Caco-2 (cell line): ENCODE measurements around the gene GRK7. TPM values are rescaled to one million over a fixed set of nuclear protein-coding genes. Genes with fewer than 3 reads are reported as not detected.

Source experiments
- BruUV-seq: library from RNA; stranded (reverse); fragments of 400-500 nt; replicated peaks from 2 replicates; lab custom pipeline; 2021; lab: Mats Ljungman, UMichigan
- CTCF ChIA-PET: fragments of 300-600 bp; sonication (Branson Sonifier 250); formaldehyde crosslinking; loops from one replicate; lab custom pipeline; 2022; ENCODE audit warnings: antibody characterized with exemption; lab: Charles Lee
- POLR2A ChIA-PET: fragments of 300-600 bp; sonication (Branson Sonifier 250); formaldehyde crosslinking; loops from one replicate; lab custom pipeline; 2022; ENCODE audit warnings: antibody characterized with exemption; lab: Charles Lee
- DNase-seq, 2 experiments: peaks; one replicate each; pipeline versions ENCODE4 v3.0.0 to v3.0.0-alpha.2; 2020 to 2022
- H3K27me3 ChIP-seq: replicated peaks from 2 replicates; pipeline ENCODE4 v1.6.0; 2011; ENCODE audit warnings: low read length; ENCODE audit not compliant: control insufficient read depth, insufficient read depth
- H3K36me3 ChIP-seq: 2 replicates; pipeline ENCODE4 v1.5.1; 2011; ENCODE audit warnings: low read length; ENCODE audit not compliant: control insufficient read depth, insufficient read depth
- H3K4me1 ChIP-seq: fragments of 250-450 bp; sonication (Bioruptor Pico); 2 replicates; pipeline ENCODE4 v1.5.1; 2020; ENCODE audit warnings: mild to moderate bottlenecking
- H3K4me3 ChIP-seq: 2 replicates; pipeline ENCODE4 v1.5.1; 2011; ENCODE audit warnings: low read depth, mild to moderate bottlenecking, control low read depth, low read length
- H3K9me3 ChIP-seq: fragments of 250-450 bp; sonication (Bioruptor Pico); 2 replicates; pipeline ENCODE4 v1.5.1; 2020; ENCODE audit warnings: mild to moderate bottlenecking, moderate library complexity
- H3K27ac Mint-ChIP-seq: one replicate; pipeline ENCODE4 v1.8.0; 2022; ENCODE audit warnings: mixed read lengths; ENCODE audit not compliant: unreplicated experiment
- H3K27me3 Mint-ChIP-seq: one replicate; pipeline ENCODE4 v1.8.0; 2022; ENCODE audit warnings: mixed read lengths; ENCODE audit not compliant: insufficient read depth, unreplicated experiment
- H3K36me3 Mint-ChIP-seq: one replicate; pipeline ENCODE4 v1.8.0; 2022; ENCODE audit warnings: mild to moderate bottlenecking, mixed read lengths; ENCODE audit not compliant: insufficient read depth, unreplicated experiment
- H3K4me1 Mint-ChIP-seq: one replicate; pipeline ENCODE4 v1.8.0; 2022; ENCODE audit warnings: low read depth, mixed read lengths; ENCODE audit not compliant: unreplicated experiment
- H3K4me3 Mint-ChIP-seq: one replicate; pipeline ENCODE4 v1.8.0; 2022; ENCODE audit warnings: mild to moderate bottlenecking, moderate library complexity, mixed read lengths; ENCODE audit not compliant: unreplicated experiment
- H3K9me3 Mint-ChIP-seq: one replicate; pipeline ENCODE4 v1.8.0; 2022; ENCODE audit warnings: mixed read lengths; ENCODE audit not compliant: unreplicated experiment
- CTCF ChIP-seq, 2 experiments: fragments of 200-600 bp in 1 of 2; IDR thresholded peaks; 1 replicate in 1 of 2; 2 replicates in 1 of 2; pipeline versions ENCODE4 v1.5.1 to v1.8.0; 2011 to 2022; ENCODE audit warnings: antibody characterized with exemption in 1 of 2, control low read depth in 1 of 2, inconsistent platforms in 1 of 2, low read depth in 1 of 2, low read length in 1 of 2, mild to moderate bottlenecking in 1 of 2, moderate library complexity in 1 of 2; ENCODE audit not compliant: insufficient read depth in 1 of 2, severe bottlenecking in 1 of 2, unreplicated experiment in 1 of 2
- intact Hi-C: fragments of 100-400 bp; cut with micrococcal nuclease; formaldehyde crosslinking; loops from one replicate; pipeline ENCODE4 v1.10.0; 2022; ENCODE audit not compliant: unreplicated experiment
- total RNA-seq: library from RNA; stranded (reverse); gene quantifications from 2 replicates; pipeline ENCODE4 v1.2.3, GENCODE V29; 2022

GRK7 gene
- total RNA-seq, 1 experiment from 2014 or later: not detected

- Mint-ChIP-seq H3K27me3 (peaks cover 2% of the 10 kb centered on the region), H3K4me3 (no peak overlapping the region), H3K4me1 (no peaks in the 10 kb centered on the region), H3K27ac (no peak overlapping the region), H3K9me3 (no peaks in the 10 kb centered on the region), H3K36me3 (no peaks in the 10 kb centered on the region)
- CTCF ChIA-PET: no interaction called here
- Histone ChIP-seq H3K4me3 (no peak overlapping the region), H3K9me3 (no peaks in the 10 kb centered on the region), H3K27me3 (no peaks in the 10 kb centered on the region), H3K36me3 (no peaks in the 10 kb centered on the region), H3K4me1 (no peaks in the 10 kb centered on the region)
- TF ChIP-seq CTCF (IDR thresholded peaks at IDR 0.05; ENCODE audit: insufficient read depth in 1 of 2, low read depth in 1 of 2, low read length in 1 of 2, severe bottlenecking in 1 of 2, unreplicated experiment in 1 of 2): no peak
- no TSS peak for BruUV-seq
- POLR2A ChIA-PET: no interaction called here
- intact Hi-C loops: no loop called here
- DNase-seq: no peak
Observed at GRCh38 chr3:141773676-141774075, 10.5 kb downstream of the GRK7 start.

- BruUV-seq: no TSS peak
- no peaks in the 10 kb centered on the region for H3K27me3 Mint-ChIP-seq
- no peak overlapping the region for H3K27ac Mint-ChIP-seq
- intact Hi-C loops: no loop called here
- Histone ChIP-seq H3K4me3 (no peak overlapping the region), H3K27me3 (no peaks in the 10 kb centered on the region), H3K4me1 (no peaks in the 10 kb centered on the region), H3K36me3 (no peaks in the 10 kb centered on the region), H3K9me3 (no peaks in the 10 kb centered on the region)
- no peak for DNase-seq
- no peaks in the 10 kb centered on the region for H3K36me3 Mint-ChIP-seq
- no peaks in the 10 kb centered on the region for H3K9me3 Mint-ChIP-seq
- POLR2A ChIA-PET: no interaction called here
- H3K4me3 Mint-ChIP-seq: no peak overlapping the region
- no peaks in the 10 kb centered on the region for H3K4me1 Mint-ChIP-seq
- CTCF ChIA-PET: no interaction called here
- TF ChIP-seq CTCF (IDR thresholded peaks at IDR 0.05; ENCODE audit: insufficient read depth in 1 of 2, low read depth in 1 of 2, low read length in 1 of 2, severe bottlenecking in 1 of 2, unreplicated experiment in 1 of 2): no peak
Observed at GRCh38 chr3:141776376-141776775, 13.2 kb downstream of the GRK7 start.

DNA sequence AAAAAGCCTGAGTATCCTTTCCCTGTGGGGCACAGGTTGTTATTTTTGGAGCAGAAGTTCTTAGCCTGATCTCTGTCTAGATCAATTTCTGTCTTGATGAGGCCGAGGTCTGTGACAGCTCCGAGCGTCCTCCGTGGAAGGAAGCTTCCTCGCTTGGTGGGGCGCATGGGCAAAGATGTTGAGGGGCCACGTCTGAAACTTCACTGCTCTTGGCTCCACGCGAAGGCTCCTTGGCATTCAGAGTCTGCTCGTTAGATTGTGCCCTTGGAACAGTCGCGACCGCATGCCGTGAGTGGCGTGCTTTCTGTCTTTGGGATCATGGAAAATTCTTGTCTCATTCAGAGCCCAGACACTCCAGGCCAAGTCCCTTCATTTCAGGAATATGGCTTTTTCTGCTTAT, 13.7 kb downstream of the GRK7 start:
- CTCF ChIA-PET: no interaction called here
- Histone ChIP-seq H3K4me3 (no peak overlapping the region), H3K36me3 (no peaks in the 10 kb centered on the region), H3K9me3 (no peaks in the 10 kb centered on the region), H3K27me3 (no peaks in the 10 kb centered on the region), H3K4me1 (no peaks in the 10 kb centered on the region)
- no peak overlapping the region for H3K27ac Mint-ChIP-seq
- H3K9me3 Mint-ChIP-seq: no peaks in the 10 kb centered on the region
- no peaks in the 10 kb centered on the region for H3K36me3 Mint-ChIP-seq
- TF ChIP-seq CTCF (IDR thresholded peaks at IDR 0.05; ENCODE audit: insufficient read depth in 1 of 2, low read depth in 1 of 2, low read length in 1 of 2, severe bottlenecking in 1 of 2, unreplicated experiment in 1 of 2): no peak
- no peak for DNase-seq
- H3K27me3 Mint-ChIP-seq: no peaks in the 10 kb centered on the region
- POLR2A ChIA-PET: no interaction called here
- no peak overlapping the region for H3K4me3 Mint-ChIP-seq
- no TSS peak for BruUV-seq
- intact Hi-C loops: no loop called here
- H3K4me1 Mint-ChIP-seq: no peaks in the 10 kb centered on the region
